Measurements from ENCODE around the gene HEATR5B.

Gene HEATR5B

DNA sequence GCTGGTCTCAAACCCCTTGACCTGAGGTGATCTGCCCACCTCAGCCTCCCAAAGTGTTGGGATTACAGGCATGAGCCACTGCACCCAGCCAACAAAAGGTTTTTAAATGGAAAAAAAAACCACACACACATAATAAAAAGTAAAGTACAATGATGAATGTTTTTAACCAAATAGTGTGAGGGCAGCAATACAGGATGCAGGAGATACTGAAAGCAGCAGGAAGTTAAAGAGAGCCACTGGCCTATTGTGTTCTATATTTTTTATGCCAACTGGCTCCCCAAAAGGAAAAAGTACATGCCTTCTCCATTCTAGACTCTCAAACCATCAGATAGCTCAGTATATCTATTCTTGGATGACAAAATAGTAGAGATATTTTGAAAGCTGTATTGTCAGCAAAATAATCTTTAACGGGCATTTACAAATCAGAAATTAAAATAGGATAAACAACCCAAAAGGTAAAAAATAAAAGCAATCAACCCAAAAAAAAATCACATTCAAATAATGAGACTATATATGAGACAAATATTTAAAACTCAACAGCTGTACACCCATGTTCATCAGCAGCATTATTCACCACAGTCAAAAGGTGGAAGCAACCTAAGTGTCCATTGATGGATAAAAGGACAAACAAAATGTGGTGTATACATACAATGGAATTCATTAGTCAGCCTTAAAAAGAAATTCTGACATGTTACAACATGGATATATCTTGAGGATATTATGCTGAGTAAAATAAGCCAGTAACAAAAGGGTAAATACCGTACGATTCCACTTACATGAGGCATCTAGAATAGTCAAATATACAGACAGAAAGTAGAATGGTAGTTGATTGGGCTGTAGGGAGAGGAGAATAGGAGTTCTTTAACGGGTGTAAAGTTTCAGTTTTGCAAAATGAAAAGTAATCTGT, 26.4 kb upstream of the HEATR5B start:
- DNase-seq (ENCODE audit: low spot score): no peak
- TF ChIP-seq, protein P1, sequence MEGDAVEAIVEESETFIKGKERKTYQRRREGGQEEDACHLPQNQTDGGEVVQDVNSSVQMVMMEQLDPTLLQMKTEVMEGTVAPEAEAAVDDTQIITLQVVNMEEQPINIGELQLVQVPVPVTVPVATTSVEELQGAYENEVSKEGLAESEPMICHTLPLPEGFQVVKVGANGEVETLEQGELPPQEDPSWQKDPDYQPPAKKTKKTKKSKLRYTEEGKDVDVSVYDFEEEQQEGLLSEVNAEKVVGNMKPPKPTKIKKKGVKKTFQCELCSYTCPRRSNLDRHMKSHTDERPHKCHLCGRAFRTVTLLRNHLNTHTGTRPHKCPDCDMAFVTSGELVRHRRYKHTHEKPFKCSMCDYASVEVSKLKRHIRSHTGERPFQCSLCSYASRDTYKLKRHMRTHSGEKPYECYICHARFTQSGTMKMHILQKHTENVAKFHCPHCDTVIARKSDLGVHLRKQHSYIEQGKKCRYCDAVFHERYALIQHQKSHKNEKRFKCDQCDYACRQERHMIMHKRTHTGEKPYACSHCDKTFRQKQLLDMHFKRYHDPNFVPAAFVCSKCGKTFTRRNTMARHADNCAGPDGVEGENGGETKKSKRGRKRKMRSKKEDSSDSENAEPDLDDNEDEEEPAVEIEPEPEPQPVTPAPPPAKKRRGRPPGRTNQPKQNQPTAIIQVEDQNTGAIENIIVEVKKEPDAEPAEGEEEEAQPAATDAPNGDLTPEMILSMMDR (IDR thresholded peaks at IDR 0.05; ENCODE audit: extremely low read depth, insufficient read depth, missing control alignments): no peak
- in situ Hi-C loops (cut with MboI; ENCODE audit: low pct_unique_long_range_greater_than_20kb, low sequenced_read_pairs, unreplicated experiment): no loop called here

DNA sequence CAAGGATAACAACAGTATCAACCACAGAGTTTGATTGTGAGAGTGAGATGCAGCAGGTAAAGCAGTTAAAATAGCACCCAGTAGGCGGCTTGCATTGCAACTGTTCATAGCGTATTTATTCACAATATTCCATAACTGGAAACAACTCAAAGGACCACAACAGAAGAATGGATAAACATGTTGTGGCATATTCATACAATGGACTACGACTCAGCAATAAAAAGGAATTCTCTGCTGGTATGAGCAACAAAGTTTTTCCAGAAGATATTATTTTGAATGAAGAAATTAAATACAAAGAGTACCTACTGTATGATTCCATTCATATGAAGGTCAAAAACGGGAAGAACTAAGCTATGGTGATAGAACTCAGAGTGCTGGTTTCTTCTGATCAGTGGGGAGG, 25.4 kb upstream of the HEATR5B start:
- in situ Hi-C loops (cut with MboI; ENCODE audit: low pct_unique_long_range_greater_than_20kb, low sequenced_read_pairs, unreplicated experiment): no loop called here
- DNase-seq (ENCODE audit: low spot score): no peak
- TF ChIP-seq, protein P1 (IDR thresholded peaks at IDR 0.05; ENCODE audit: extremely low read depth, insufficient read depth, missing control alignments): no peak

DNA sequence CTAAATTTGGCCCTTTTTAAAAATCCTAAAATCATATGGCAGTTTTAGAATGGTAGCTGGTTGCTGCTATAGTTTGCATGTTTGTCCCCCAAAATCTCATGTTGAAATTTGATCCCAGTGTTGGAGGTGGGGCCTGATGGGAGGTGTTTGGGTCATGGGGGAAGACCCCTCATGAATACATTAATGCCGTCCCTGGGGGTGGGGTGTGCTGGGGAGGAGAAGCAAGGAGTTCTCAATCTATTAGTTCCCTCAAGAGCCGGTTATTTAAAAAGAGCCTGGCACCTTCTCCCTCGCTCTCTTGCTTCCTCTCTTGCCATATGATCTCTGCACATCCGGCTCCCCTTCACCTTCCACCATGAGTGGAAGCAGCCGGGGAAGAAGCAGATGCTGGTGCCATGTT, 21.0 kb upstream of the HEATR5B start:
- in situ Hi-C loops (cut with MboI; ENCODE audit: low pct_unique_long_range_greater_than_20kb, low sequenced_read_pairs, unreplicated experiment): no loop called here
- DNase-seq (ENCODE audit: low spot score): no peak
- TF ChIP-seq, protein P1 (IDR thresholded peaks at IDR 0.05; ENCODE audit: extremely low read depth, insufficient read depth, missing control alignments): no peak

DNA sequence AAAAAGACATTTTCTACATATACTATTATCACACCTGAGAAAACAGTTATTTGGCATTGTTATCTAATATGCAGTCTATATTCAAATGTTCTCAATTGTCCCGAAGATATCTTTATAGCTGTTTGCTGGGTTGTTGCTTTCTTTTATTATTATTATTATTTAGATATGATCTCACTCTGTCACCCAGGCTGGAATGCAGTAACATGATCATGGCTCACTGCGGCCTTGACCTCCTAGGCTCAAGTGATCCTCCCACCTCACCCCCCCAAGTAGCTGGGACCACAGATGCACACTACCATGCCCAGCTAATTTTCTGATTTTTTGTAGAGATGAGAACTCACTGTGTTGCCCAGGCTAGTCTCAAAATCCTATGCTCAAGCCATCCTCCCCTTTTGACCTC, 20.0 kb upstream of the HEATR5B start:
- in situ Hi-C loops (cut with MboI; ENCODE audit: low pct_unique_long_range_greater_than_20kb, low sequenced_read_pairs, unreplicated experiment): no loop called here
- no peak for DNase-seq (ENCODE audit: low spot score)
- TF ChIP-seq, protein P1 (IDR thresholded peaks at IDR 0.05; ENCODE audit: extremely low read depth, insufficient read depth, missing control alignments): no peak

DNA sequence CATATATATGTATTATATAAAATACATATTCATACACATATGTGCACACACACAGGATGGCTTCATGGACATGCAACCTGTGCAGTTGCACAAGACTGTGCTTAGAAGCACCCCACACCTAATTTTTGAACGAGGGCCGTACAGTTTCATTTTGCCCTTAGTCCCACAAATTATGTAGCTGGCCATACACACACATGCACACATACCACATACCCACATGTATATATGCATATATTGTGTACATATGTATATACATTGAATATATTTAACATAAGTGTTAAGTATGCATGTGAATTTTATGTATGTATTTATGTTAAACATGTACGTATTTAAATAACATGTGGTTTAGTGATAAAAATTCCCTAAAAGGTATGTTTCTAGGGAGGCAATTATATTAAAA, 18.4 kb upstream of the HEATR5B start:
- TF ChIP-seq, protein P1 (IDR thresholded peaks at IDR 0.05; ENCODE audit: extremely low read depth, insufficient read depth, missing control alignments): no peak

DNA sequence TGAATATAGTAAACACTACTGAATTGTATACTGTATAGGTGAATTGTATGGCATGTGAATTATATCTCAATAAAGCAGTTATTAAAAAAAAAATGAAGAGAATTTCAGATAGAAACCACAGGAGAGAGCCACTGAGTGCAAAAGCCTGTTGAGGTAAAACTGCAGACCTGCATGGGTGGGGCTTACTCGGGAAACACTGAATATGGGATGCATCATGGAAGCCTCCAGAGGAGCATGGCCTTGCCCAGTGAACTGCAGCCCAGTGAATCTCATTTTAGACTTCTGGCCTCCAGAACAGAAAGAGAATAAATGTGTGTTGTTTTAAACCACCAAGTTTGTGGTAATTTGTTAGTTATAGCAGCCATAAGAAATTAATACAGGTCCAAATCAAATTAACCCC, 15.9 kb upstream of the HEATR5B start:
- no peak for DNase-seq (ENCODE audit: low spot score)
- in situ Hi-C loops (cut with MboI; ENCODE audit: low pct_unique_long_range_greater_than_20kb, low sequenced_read_pairs, unreplicated experiment): no loop called here
- TF ChIP-seq, protein P1 (IDR thresholded peaks at IDR 0.05; ENCODE audit: extremely low read depth, insufficient read depth, missing control alignments): no peak

More for the DNA sequence above, 18.4 kb upstream of the HEATR5B start:
- no peak for DNase-seq (ENCODE audit: low spot score)
- in situ Hi-C loops (cut with MboI; ENCODE audit: low pct_unique_long_range_greater_than_20kb, low sequenced_read_pairs, unreplicated experiment): no loop called here
